Mammary microvascular endothelial cell (primary cell): ENCODE data around the gene FUT8. TPM values are rescaled to one million over a fixed set of nuclear protein-coding genes. Genes with fewer than 3 reads are reported as not detected.

Experiments used
- total RNA-seq: library from RNA; depleted of rRNA; stranded (reverse); fragments of >200 nt; gene quantifications from 2 replicates; pipeline ENCODE4 v1.2.3, GENCODE V29; 2015

FUT8 gene
- total RNA-seq: 15.6 and 17.6 TPM in 2 replicates

DNA sequence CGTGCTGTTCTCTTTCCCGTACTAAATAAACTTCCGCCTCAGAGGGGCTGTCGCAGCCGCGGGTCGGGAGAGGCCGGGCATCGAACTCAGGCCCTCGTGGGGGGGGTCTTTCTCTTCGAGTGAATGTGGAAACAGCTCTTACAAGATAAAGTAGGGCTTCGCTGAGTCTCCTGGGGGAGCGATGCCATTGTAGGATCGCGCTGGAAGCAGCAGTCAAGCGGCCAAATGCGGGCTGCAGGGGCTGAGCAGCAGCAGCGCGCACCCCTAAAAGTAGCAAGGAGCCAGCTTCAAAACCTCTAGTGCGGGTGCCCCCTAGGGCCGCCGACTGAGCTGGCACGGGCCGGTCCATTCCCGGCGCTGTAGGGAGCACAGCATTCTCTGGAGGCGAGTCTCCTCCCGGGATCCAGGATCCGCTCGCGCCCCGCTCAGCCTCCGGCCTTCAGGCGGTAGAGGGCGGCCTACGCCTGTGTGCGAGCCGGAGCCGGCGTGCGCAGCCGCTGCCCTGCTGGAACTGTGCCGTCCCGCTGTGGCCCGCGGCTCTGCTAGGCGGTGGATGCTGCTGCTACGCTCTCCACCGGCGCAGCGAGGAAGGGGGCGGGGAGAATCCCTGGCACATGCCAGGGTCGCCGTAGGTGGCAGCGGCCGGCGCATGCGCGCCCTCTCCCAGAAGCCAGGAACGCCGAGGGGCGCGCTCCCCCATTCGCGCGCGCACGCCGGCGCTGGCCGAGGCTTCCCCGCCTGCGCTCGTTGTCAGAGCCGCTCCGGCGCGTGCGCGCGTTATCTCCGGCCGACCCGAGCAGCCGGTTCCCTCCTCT, at the start of gene FUT8:
Gene FUT8 (plus strand): TSS at position 699 of the 815 bp plus-strand sequence. CDS start 148,834 bp downstream, outside the sequence.

